Cortex of kidney (tissue), 1 donor: ENCODE results near the gene OOEP.

Source experiments
- DNase-seq: peaks from one replicate; lab custom pipeline; 2025; lab: John Stamatoyannopoulos, UW

The OOEP gene

DNA sequence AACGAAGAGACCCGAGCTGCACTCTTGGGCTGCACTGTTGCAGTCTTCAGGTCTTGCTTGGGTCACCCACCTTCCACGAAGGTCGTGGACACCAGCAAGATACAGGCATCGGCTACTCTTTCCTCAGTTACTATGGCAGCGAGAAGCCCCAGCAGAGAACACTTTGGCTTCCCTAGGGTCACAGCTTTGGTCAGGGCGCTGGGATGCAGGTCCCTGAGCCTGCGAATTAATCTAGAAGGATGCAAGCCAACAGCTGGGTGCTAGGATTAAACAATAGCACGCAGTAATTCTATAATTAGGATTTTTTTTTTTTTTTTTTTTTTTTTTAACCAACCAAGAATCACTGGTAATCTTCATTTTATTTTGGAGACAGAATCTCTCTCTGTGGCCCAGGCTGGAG lies 5.1 kb downstream of the OOEP start:
- no peak for DNase-seq

DNA sequence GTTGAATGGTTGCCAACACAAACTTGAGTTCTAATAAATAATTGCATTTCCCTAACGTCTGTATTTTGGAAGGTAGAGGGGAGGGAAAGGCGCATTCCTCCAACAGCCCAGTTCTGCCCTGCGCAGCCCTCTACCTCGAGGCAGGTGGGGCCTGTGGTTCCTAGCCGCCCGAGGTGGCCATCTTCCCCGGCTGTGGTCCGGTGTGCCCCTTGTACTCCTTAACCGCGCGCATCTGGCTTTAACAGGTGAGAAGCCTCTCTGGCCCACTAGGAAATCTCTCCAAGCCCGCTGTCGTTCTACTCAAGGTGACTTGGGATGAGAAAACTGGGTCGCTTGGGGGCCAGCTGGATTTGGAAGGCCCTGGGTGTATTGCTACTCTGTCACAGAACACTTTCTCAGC lies 5.6 kb downstream of the OOEP start:
- DNase-seq = no peak

DNA sequence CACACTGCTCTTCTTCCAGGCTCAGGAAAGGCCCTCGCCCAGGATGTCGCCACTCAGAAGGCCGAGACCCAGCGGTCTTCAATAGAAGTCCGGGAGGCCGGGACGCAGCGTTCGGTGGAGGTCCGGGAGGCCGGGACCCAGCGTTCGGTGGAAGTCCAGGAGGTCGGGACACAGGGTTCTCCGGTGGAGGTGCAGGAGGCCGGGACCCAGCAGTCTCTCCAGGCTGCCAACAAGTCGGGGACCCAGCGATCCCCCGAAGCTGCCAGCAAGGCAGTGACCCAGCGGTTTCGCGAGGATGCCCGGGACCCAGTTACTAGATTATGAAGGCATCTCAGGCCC lies 6.2 kb downstream of the OOEP start:
- no peak for DNase-seq

DNA sequence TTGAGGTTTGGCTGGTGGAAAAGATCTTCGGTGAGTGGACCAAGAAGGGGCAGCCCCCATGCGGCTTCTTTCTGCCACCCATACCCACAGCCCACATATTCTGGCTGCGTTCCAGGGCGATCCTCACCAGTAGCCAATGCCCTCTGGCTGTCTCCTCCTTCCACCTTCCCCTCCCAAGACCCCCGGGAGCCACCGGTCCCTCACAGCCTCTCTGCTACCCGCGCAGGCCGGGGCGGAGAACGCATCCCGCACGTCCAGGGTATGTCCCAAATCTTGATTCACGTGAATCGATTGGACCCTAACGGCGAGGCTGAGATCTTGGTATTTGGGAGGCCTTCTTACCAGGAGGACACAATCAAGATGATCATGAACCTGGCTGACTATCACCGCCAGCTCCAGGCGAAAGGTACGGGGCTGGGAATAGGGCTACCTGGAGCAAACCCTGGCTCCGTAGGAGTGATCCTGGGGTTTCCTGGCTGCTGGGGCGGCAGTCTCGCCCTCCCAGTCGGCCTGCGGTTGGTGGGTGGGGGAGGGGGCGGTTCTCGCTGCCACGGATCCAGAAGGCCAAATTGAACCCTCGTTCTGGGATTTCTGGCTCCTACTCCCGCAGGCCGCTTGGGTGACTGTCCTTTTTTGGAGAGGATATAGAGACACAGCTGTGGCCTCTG lies 6.7 kb downstream of the OOEP start:
- no peak for DNase-seq

DNA sequence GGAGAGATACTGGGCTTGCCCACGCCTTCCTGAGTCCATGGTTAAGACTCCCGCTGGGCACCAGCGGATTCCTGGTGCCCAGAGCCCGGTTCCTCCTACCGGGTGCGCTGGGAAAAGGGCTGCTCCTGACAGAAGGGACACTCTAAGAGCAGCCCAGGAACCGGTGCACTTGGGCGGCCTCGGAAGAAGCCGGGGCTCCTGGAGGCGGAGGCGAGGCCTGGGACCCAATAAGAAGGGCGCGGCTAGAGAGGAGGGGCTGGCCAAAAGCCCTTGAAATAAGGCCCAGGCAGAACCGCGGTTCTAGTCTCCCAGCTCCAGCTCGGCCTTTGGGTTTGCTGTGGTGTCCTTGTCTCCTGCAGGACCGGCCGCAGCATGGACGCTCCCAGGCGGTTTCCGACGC lies 7.3 kb downstream of the OOEP start, which contains the start of gene KHDC3L:
Gene KHDC3L (plus strand): TSS at position 301 of the 400 bp plus-strand sequence. CDS start 72 bp downstream, at position 373.
- no peak for DNase-seq

DNA sequence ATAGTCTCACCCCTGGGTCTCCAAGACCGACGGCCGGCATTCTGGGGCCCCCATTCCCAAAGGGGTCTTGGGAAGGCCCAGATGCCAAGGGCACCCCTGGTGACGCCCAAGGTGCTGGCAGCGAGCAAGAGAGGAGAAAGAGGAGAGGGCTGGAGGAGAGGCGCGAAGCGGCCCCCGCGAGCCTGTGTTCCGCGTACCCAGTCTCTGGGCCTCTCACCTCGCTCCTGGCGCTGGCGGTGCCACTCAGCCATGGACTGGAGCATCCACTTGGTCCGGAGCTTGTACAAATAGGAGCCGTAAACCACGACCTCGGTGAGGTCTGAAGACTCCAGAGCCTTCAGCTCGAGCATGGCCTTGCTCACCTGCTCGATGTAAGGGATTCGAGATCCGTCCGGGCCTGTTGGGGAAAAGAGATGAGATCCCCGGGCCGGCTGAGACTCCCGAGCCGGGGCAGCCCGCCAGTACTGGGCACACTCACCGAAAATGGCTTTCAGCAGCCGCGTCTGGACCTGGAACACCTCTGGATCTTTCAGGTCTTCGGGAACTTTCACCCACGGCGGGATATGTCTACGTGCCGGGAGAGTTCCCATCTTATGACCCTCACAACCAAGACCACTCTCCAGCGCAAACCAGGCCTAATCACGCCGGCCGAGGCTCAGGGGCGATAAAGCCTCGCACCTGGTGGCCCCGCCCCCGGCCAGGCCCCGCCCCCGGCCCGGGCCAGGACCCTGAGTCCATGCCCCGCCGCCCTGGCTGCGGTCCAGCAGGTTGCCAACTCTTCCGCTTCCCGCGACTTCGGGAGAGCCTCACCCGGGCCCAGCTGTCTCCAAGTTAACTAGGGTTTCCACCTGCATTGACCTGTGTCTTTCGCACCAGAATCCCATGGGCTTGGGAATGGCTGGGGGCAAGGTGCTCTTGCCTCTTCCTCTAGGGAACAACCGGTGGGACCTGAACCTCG lies 15.8 kb downstream of the OOEP start, which contains the start of gene DPPA5:
Gene DPPA5 (minus strand): TSS at position 641 of the 958 bp plus-strand sequence. CDS start 51 bp downstream, at position 590.
- no peak for DNase-seq

DNA sequence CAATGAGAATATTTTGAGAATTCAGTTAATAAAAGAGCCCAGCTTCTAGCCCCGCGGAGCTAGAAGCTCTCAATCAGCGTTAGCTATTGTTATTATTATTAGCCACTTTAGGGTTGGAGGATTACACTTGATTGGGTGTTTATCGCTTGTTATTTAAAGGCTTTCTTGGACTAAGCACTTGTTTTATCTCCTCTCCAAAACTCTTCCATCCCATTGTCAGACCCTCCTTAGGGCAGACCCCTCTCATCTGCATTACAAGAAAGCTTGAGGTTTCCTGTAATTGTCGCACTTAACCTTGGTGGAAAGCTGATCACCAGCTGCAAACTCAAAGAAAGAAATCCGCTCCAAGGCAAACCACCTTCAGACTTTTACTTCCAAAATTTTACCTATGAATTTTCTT lies 20.4 kb downstream of the OOEP start:
- DNase-seq = no peak

DNA sequence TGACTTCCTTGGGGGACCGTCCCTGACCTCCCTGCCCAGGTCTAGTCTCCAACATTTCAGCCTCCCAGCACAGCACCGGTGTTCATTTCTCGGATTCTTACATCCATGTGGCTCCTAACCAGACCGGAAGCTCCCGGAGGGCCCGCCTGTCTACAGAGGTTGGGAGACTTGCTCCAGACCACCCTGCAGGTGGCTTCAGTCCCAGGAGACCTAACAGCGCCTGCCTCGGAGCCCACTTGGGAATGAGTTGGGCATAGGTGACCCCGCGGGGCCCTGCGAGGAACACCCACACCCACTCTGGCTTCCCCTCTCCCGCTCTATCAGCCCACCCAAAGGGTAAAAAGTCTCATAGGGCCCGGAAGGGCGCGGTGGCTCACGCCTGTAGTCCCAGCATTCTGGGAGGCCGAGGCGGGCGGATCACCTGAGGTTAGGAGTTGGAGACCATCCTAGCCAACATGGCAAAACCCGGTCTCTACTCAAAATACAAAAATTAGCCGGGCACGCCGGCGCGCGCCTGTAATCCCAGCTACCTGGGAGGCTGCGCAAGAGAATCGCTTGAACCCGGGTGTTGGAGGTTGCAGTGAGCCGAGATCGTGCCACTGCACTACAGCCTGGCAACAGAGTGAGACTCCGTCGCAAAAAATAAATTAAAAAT lies 21.0 kb downstream of the OOEP start:
- no peak for DNase-seq

DNA sequence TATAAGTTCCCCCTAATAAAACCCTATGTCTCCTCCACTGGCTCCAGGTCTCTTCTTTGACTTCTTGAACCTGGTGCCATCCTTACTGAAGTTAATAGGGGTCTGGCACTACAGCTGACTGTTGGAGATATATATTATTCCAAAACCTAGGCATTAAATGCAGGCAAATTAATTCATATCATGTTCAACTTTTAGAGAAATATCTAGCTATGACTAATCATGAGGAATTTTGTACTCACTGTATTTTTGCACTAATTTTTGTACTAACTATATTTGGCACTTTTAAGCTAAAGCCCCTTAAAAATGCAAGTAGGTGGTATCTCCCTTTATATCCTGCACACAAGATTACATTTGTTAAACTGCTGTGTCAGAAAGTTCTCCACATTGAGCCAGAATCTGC lies 26.5 kb downstream of the OOEP start:
- no peak for DNase-seq

DNA sequence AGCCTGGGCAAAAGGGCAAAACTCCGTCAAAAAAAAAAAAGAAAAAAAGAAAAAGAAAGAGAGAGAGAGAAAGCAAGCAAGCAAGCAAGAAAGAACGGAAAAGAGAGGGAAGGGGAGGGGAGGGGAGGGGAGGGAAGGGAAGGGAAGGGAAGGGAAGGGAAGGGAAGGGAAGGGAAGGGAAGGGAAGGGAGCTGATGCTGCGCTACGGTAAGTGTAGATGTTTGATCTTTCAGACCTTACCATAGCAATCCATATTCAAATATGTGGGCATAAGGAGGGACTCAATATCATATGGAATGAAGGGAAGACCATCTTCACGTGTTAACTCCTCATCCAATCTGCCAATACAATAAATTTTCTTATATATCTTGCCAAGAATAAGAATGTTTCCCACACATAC lies 27.5 kb downstream of the OOEP start:
- DNase-seq = no peak

DNA sequence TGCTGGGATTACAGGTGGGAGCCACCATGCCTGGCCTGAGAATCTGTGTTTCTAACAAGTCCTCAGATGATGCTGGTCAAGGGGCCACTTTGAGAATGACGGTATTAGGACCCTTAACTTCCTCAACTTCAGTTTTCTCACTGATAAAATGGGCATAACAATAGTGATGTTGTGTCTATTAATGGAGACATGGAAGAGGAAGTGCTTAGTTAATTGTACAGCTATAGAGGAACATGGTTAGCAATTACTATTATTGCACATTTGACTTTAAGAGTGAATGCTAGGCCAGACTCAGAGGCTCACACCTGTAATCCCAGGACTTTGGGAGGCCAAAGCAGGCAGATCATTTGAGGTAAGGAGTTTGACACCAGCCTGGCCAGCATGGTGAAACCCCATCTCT lies 28.4 kb downstream of the OOEP start:
- no peak for DNase-seq

DNA sequence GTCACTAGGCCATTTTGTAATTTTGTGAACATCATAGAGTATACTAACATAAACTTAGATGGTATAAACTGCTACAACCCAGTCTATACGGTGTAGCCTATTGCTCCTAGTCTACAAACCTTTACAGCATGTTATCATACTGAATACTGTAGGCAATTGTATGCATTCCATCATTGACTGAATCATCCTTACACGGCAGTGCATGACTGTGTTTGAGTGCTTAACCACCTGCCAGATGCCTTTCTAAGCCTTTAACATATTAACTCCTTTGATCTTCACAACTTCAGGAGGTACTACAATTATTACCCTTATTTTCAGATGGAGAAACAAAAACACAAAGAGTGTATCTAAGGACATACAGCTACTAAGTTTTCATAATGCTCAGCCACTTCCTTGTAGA lies 29.6 kb downstream of the OOEP start:
- DNase-seq = no peak

DNA sequence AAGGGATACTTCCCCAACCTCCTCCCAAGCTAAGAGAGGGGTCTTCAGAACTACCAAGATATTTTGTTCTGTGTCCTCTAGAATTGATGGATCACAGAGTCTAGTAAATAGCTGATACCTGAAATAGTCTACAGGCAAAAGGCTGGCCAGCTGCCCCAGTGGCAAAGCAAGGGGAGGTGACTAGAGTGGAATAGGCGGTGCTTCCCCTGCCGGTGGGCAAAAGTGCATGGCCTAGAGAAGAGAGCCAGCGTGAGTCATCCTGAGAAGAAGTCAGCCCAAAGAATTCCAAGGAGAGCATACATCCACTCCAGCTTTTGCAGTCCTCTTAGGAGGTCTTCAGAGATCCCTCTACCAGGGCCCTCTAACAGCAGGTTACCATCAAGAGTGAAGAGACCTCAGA lies 30.4 kb downstream of the OOEP start:
- DNase-seq = no peak

DNA sequence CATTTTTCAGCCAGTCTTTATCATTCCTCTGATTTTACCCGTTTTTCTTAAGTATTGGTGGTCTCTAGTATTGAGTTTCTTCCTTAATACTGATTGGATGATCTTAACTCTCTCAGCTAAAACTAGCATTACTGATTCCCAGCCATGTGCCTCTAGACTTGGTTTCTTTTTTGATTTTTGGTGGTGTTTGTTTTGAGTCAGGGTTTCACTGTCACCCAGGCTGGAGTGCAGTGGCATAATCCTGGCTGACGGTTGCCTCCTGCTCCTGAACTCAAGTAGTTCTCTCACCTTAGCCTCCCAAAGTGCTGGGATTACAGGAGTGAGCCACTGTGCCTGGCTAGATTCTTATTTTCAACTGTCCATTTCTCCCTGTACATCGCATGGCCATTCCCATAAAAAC lies 40.5 kb downstream of the OOEP start:
- no peak for DNase-seq

DNA sequence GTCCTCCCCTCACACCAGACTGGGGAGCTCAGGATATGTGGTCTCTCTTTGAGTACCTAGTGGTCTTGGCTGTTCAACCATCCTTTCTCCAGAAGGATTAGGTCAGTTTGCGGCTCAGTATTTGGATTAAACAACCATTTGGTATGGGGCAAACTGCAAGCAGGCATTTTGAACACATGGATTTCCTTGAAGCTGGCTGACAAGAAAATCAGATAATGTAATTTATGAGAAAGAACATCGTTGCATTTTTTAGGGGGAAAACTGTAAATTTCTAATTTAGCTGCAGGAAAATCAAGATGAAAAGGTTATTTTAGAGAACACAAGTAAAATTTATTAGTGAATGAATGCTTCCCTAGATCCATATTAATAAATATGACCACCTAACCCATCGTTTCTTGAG lies 40.9 kb downstream of the OOEP start:
- no peak for DNase-seq

DNA sequence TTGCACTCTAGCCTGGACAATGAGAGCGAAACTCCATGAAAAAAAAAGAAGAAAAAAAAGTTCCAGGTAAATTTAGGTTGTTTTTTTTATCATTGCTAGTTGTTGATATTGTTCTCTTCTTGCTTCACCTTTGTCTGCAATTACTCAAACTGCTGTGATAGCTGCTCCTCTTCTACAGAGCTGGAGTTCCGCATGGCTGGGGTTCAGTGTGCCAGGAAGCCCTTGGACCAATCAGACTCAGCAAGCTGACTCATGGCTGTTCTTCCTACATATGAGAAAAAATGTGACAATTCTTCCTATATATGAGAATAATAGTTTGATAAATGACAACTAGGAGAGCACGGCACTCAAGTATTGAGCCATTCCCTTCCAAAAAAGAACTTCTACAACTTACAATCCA lies 44.0 kb downstream of the OOEP start:
- DNase-seq = no peak

DNA sequence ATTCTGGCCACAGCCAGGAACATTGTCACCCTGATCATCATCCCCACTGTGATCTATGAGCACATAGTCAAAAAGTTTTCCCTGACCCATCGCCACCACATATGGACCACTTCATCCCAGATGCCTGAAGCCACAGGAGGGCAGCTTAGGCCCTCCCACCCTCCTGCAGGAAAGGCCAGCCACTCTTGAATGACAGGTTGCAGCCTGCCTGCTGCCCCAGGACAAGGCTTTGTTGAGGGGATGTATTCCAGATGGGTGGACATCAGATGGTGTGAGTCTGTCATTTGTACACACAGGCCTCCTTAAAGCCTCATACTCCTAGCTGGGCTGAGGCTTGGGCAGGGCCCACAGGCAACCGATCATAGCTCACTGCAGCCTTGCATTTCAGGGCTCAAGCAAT lies 46.4 kb downstream of the OOEP start:
- DNase-seq = no peak
